K562 (cell line): ENCODE data around the gene CREG2. TPM values are rescaled to one million over a fixed set of nuclear protein-coding genes. Genes with fewer than 3 reads are reported as not detected.

Experiments
- ATAC-seq: fragments of 200-7000 bp; cut with Tn5 transposase; 3 replicates; pipeline ENCODE4 v1.9.1; 2020; ENCODE audit warnings: moderate library complexity
- BruUV-seq: library from RNA; stranded (reverse); fragments of 400-500 nt; replicated peaks from 2 replicates; lab custom pipeline; 2021; lab: Mats Ljungman, UMichigan
- CTCF ChIA-PET: fragments of 300-600 bp; formaldehyde crosslinking; extraction: SDS; loops from one replicate; lab custom pipeline; 2021; ENCODE audit warnings: low intra/inter-chr PET ratio; lab: Yijun Ruan, JAX
- POLR2A ChIA-PET: fragments of 300-600, 350-650 bp; sonication (Branson Sonifier 250); formaldehyde crosslinking; extraction: SDS; loops from one replicate; lab custom pipeline; 2021; ENCODE audit warnings: antibody characterized with exemption, inconsistent platforms; lab: Yijun Ruan, JAX
- DNase-seq, 4 experiments: peaks; one replicate each; pipeline versions ENCODE4 v3.0.0 to v3.0.0-alpha.2; 2011 to 2018; ENCODE audit warnings: low spot score in 3 of 4, mixed read lengths in 3 of 4; ENCODE audit errors: extremely low read depth in 1 of 4
- FAIRE-seq: peaks from 2 replicates; lab custom pipeline; 2011; peaks lifted over from hg19 to GRCh38; lab: Jason Lieb, UNC
- H2AFZ ChIP-seq: 2 replicates; pipeline ENCODE4 v1.6.0; 2011; ENCODE audit warnings: low read depth, low read length, control low read depth, inconsistent platforms
- H3K27ac ChIP-seq: fragments of 200-600 bp; 3 replicates; pipeline ENCODE4 v1.8.0; 2011; ENCODE audit warnings: low read depth, mild to moderate bottlenecking, control low read depth, inconsistent platforms, low read length, moderate library complexity, mixed read lengths; ENCODE audit errors: extremely low read depth
- H3K27me3 ChIP-seq, 2 experiments: fragments of 300-600 bp in 1 of 2; 2 replicates in 1 of 2; 3 replicates in 1 of 2; pipeline versions ENCODE4 v1.6.0 to v1.8.0; 2011; ENCODE audit warnings: inconsistent platforms in 2 of 2, low read length in 2 of 2, mild to moderate bottlenecking in 1 of 2, mixed read lengths in 1 of 2, moderate library complexity in 1 of 2; ENCODE audit not compliant: control insufficient read depth in 2 of 2, insufficient read depth in 2 of 2
- H3K36me3 ChIP-seq: fragments of 300-600 bp; 3 replicates; pipeline ENCODE4 v1.8.0; 2011; ENCODE audit warnings: mild to moderate bottlenecking, low read length, inconsistent platforms; ENCODE audit not compliant: control insufficient read depth, insufficient read depth
- H3K4me1 ChIP-seq, 2 experiments: fragments of 200-600 bp in 1 of 2; replicated peaks in 1 of 2; 2 replicates in 1 of 2; 3 replicates in 1 of 2; pipeline versions ENCODE4 v1.5.1 to v1.8.0; 2011; ENCODE audit warnings: inconsistent platforms in 2 of 2, low read length in 2 of 2, mild to moderate bottlenecking in 1 of 2, mixed read lengths in 1 of 2, moderate library complexity in 1 of 2; ENCODE audit not compliant: control insufficient read depth in 2 of 2, insufficient read depth in 2 of 2
- H3K4me2 ChIP-seq: 2 replicates; pipeline ENCODE4 v1.6.1; 2011; ENCODE audit warnings: low read length, control low read depth, inconsistent platforms, mixed read lengths; ENCODE audit not compliant: insufficient read depth
- H3K4me3 ChIP-seq: fragments of 200-600 bp; sonication (generic), shearing (Covaris generic); 2 replicates; pipeline ENCODE4 v1.5.1; 2016; ENCODE audit warnings: control low read depth, inconsistent platforms
- H3K79me2 ChIP-seq: fragments of 200-600 bp; 3 replicates; pipeline ENCODE4 v1.8.0; 2011; ENCODE audit warnings: low read length, inconsistent platforms; ENCODE audit not compliant: control insufficient read depth, insufficient read depth
- H3K9ac ChIP-seq, 2 experiments: 2 replicates each; pipeline versions ENCODE4 v1.6.0 to v1.6.1; 2011; ENCODE audit warnings: low read depth in 2 of 2, low read length in 2 of 2, control low read depth in 1 of 2, inconsistent platforms in 1 of 2, mild to moderate bottlenecking in 1 of 2, mixed read lengths in 1 of 2; ENCODE audit not compliant: insufficient read depth in 1 of 2
- H3K9me1 ChIP-seq: one replicate; pipeline ENCODE4 v1.6.0; 2011; ENCODE audit warnings: inconsistent platforms, mild to moderate bottlenecking, low read length, moderate library complexity; ENCODE audit not compliant: control insufficient read depth, insufficient read depth
- H3K9me3 ChIP-seq: replicated peaks from 2 replicates; pipeline ENCODE4 v1.5.1; 2011; ENCODE audit warnings: low read depth, low read length, inconsistent platforms; ENCODE audit not compliant: control insufficient read depth, insufficient read depth
- H4K20me1 ChIP-seq: replicated peaks from 2 replicates; pipeline ENCODE4 v1.6.1; 2011; ENCODE audit warnings: low read length, inconsistent platforms, mixed read lengths; ENCODE audit not compliant: control insufficient read depth, insufficient read depth
- HBP1 ChIP-seq: fragments of 450-650 bp; formaldehyde crosslinking; IDR thresholded peaks from 2 replicates; pipeline ENCODE4 v1.4.0; 2022; ENCODE audit warnings: missing genetic modification characterization
- NCOA6 ChIP-seq: fragments of 450-650 bp; IDR thresholded peaks from 2 replicates; pipeline ENCODE4 v1.6.1; 2017; ENCODE audit warnings: mild to moderate bottlenecking
- SUPT5H ChIP-seq: fragments of 450-650 bp; IDR thresholded peaks from 2 replicates; pipeline ENCODE4 v1.6.1; 2016
- ZNF511 ChIP-seq: sonication (generic); formaldehyde crosslinking; IDR thresholded peaks from 2 replicates; pipeline ENCODE4 v1.8.0; 2022; ENCODE audit warnings: mild to moderate bottlenecking, missing genetic modification reagents
- WGBS: fragments of 100-300 bp; shearing (Covaris generic); methylation state at CpG from one replicate; pipeline ENCODE4 v1.1.6; 2016; ENCODE audit warnings: low coverage, mixed read lengths; ENCODE audit not compliant: insufficient coverage; ENCODE audit errors: missing lambda C conversion rate; 5-methylcytosine and 5-hydroxymethylcytosine counted together
- in situ Hi-C: fragments of 300-500 bp; cut with MboI; formaldehyde crosslinking; loops from 4 replicates; pipeline ENCODE4 v1.15.0; 2018; ENCODE audit warnings: inconsistent platforms, mixed read lengths
- intact Hi-C: fragments of 100-400 bp; cut with micrococcal nuclease; formaldehyde crosslinking; loops from 2 replicates; pipeline ENCODE4 v1.14.2; 2022
- polyA plus RNA-seq, 8 experiments: library from polyadenylated mRNA; depleted of rRNA in 4 of 8; stranded (reverse) in 5 of 8; unstranded in 3 of 8; fragments of >200 nt; fragmentation: Nextera tagmentation in 2 of 8; fragmentation: Illumina TruSeq in 1 of 8; extraction: Ambion mirVana in 2 of 8; extraction: Trizol in 1 of 8; gene quantifications; 2 replicates each; pipeline versions ENCODE4 v1.2.1 to v1.2.3, GENCODE V29; 2011 to 2014; ENCODE audit warnings: inconsistent platforms in 1 of 8, missing spikeins in 1 of 8
- total RNA-seq, 7 experiments: library from RNA; depleted of rRNA in 6 of 7; stranded (reverse); fragments of >200 nt in 6 of 7; fragmentation: Illumina TruSeq in 2 of 7; extraction: Trizol in 2 of 7; gene quantifications; 2 replicates each; pipeline versions ENCODE4 v1.2.1 to v1.2.3, GENCODE V29; 2011 to 2021; ENCODE audit warnings: low replicate concordance in 1 of 7
- TF ChIP-seq, protein P1 (sequence below): IDR thresholded peaks from 2 replicates; pipeline ENCODE4 v1.6.1; 2011; ENCODE audit warnings: borderline replicate concordance, low read depth, mild to moderate bottlenecking, moderate library complexity, low read length; ENCODE audit not compliant: insufficient read depth, poor library complexity, severe bottlenecking

Gene CREG2
- total and polyA plus RNA-seq, 9 of the 15 experiments (the other 6 are each of a cell fraction or from before 2014, with no cell fraction given) = not detected

GRCh38 chr2:101369100-101369499, 18.2 kb downstream of the CREG2 start (continued):
- TF ChIP-seq, protein P1, sequence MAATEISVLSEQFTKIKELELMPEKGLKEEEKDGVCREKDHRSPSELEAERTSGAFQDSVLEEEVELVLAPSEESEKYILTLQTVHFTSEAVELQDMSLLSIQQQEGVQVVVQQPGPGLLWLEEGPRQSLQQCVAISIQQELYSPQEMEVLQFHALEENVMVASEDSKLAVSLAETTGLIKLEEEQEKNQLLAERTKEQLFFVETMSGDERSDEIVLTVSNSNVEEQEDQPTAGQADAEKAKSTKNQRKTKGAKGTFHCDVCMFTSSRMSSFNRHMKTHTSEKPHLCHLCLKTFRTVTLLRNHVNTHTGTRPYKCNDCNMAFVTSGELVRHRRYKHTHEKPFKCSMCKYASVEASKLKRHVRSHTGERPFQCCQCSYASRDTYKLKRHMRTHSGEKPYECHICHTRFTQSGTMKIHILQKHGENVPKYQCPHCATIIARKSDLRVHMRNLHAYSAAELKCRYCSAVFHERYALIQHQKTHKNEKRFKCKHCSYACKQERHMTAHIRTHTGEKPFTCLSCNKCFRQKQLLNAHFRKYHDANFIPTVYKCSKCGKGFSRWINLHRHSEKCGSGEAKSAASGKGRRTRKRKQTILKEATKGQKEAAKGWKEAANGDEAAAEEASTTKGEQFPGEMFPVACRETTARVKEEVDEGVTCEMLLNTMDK = no peak
- TF ChIP-seq NCOA6 (no peak), SUPT5H (no peak), ZNF511 (no peak)
- TF ChIP-seq, all 486 proteins: peak for 0

GRCh38 chr2:101368376-101368775, 18.9 kb downstream of the CREG2 start:
- CTCF ChIA-PET = no interaction called here
- H3K9me3 ChIP-seq = no peaks in the 10 kb centered on the region
- DNase-seq (no peak), FAIRE-seq (no peak), ATAC-seq (no peak)
- H3K9ac ChIP-seq = no peak overlapping the region
- H3K27ac ChIP-seq = no peak overlapping the region
- H3K79me2 ChIP-seq = no peaks in the 10 kb centered on the region
- intact Hi-C loops = no loop called here
- no TSS peak for BruUV-seq
- no peaks in the 10 kb centered on the region for H3K4me1 ChIP-seq
- H3K4me3 ChIP-seq = no peak overlapping the region
- no peak overlapping the region for H2AFZ ChIP-seq
- POLR2A ChIA-PET = no interaction called here
- no peaks in the 10 kb centered on the region for H4K20me1 ChIP-seq
- no peak overlapping the region for H3K4me2 ChIP-seq
- in situ Hi-C loops = no loop called here
- peaks cover 7 to 49% of the 10 kb centered on the region in 2 experiments; a peak in 4 of 5 replicates for H3K27me3 ChIP-seq
- no peak for TF ChIP-seq HBP1
- H3K9me1 ChIP-seq = no peaks in the 10 kb centered on the region
- WGBS = 0% methylated on average over 5 of the region's 5 CpGs
- H3K36me3 ChIP-seq = no peaks in the 10 kb centered on the region
